Activated CD8-positive, alpha-beta memory T cell treated with anti-CD3 and anti-CD28 coated beads for 4 hours (primary cell): ENCODE data around the gene UBC.
"Not testable (repeated sequence)": the region's sequence is repeated elsewhere in the genome, so short reads cannot be mapped to it uniquely, and the experiment has no call there.

Experiments used
- DNase-seq, 2 donors: peaks; one replicate each; pipeline ENCODE4 v3.0.0-alpha.2; 2020; ENCODE audit warnings: low read depth in 2 of 2

The UBC gene

DNA sequence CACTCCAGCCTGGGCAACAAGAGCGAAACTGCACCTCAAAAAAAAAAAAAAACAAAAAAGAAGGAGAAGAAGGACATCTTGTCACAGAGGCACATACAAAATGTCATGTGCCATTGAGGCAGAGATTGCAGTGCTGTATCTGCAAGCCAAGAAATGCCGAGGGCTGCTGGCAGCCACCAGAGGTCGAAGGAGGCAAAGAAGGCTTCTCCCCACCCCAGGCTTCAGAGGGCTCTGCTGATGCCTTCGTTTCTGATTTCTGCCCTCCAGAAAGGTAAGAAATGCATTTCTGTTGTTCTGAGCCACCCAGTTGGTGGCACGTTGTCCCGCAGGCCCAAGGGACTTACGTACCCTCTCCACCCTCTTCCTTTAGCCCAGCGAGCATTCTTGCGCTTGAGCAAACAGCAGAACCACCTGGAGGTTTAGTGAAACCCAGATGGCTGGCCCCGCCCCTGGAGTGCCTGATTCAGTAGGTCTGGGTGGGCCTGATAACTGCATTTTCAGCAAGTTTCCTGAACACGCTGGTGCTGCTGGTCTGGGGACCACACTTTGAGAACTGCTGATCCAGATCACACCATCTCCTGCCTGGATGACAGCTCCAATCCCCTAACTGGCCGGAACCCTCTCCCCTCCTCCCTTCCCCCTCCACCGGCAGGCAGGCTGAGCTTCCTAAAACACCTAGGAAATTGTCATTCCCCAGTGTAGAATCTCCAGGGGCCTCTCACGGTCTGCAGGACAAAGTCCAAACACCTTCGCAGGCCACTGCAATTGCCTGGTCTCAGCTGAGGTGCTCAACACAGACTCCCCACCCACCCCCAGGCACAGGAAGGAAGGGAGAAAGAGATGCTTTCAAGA, 29.6 kb downstream of the UBC start:
- DNase-seq: no peak

DNA sequence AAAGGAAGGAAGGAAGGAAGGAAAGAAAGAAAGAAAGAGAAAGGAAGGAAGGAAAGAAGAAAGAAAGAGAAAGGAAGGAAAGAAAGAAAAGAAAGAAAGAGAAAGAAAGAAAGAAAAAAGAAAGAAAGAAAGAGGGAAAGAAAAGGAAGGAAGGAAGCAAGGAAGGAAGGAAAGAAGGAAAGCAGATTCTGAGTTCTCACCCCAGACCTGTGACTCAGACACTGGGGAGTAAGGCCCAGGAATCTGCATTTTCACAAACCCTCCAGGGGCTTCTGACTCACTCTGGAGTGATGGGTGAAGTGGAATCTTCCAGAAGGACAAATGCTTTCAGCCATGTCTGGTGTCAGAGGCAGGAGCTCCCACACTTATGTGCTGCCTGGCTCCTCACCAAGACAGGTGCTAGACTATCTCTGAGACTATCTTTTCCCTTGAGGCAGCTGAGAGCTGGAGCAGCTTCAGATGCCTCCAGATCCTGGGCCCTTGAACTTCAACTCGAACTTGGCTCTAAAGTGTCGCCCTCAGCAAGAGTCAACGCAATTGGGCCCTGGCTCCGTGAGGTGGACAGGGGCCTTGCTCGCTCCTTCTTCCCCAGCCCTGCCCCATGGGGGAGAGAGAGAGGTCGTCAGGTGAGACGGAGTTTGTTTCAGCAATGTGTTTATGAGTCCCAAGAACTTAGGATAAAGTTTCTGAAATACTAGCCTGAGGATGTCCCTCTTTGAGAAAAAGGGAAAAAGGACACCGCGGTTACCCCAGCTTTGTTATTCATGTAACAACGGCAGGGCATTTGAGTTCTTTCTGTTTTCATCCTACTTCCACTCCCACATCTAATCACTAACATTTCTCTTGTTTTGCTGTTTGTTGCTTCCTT, 31.0 kb downstream of the UBC start:
- DNase-seq: no peak

DNA sequence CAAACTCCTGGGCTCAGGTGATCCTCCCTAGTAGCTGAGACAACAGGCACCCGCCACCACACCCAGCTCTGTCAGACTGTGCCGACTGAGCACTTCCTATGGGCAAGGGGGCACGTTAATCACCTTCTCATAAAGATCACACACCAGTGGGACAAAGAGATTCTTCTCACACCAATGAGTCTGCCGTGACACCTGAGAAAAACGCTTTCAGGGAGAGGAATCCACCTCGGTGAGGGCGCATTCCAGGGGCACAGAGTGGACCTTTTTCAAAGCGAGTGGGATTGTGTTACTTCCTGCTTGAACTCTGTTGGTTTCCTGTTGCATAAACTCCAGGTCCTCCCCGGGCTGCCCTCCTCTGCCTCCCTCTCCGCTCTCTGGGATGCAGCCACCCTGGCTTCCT, 33.3 kb downstream of the UBC start:
- no peak for DNase-seq

DNA sequence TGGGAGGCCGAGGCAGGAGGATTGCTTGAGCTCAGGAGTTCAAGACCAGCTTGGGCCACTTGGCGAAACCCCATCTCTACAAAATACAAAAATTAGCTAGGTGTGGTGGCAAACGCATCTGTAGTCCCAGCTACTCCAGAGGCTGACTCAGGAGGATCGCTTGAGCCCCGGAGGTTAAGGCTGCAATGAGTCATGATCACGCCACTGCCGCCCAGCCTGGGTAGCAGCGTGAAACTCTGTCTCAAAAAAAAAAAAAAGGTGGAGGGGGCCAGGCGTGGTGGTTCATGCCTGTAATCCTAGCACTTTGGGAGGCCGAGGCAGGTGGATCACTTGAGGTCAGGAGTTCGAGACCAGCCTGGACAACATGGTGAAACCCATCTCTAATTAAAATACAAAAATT, 34.1 kb downstream of the UBC start:
- not testable (repeated sequence) for DNase-seq

DNA sequence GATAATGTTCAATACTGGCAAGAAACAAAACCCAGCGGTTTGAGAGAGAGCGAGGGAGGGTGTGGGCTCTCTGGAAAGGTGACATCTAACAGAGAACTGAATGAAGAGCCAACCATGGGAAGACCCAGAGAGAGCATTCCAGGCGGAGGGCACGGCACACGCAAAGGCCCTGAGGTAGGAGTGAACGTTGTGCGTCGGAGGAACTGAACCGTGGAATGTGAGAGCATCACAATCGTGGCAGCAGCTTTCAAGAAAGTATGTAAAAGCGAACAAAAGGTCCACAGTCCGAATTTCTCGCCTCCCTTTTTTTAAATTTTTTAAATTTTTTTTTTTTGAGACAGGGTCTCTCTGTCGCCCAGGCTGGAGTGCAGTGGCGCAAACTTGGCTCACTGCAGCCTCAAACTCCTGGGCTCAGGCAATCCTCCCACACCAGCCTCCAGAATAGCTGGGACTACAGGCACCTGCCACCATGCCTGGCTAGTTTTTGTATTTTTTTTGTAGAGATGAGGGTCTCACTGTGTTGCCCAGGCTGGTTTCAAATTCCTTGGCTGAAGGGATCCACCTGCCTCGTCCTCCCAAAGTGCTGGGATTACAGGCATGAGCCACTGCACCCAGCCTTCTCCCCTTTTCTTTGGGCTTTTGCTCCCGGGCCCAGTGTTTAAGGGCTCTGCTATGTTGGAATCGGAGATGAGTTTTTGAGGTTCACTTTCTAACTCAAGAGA, 35.5 kb downstream of the UBC start:
- no peak for DNase-seq

DNA sequence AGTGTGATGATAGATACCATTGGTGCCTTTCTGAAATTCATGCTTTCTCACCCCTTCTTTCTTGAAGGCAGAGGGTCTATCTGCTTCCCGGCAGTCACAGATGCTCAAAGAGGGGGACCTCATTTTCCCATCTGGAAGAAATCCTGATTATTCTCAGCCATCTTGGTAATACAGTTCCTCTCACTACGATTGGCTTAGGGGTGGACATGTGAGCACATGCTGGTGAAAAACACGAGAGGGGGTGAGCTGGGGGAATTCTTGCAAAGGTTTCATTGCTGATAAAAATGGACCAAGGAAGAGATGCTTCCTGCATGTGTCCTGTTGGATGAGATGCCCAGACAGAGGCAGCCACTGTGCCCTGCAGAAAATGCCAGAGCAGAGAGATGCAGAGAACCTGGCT, 37.0 kb downstream of the UBC start:
- no peak for DNase-seq

DNA sequence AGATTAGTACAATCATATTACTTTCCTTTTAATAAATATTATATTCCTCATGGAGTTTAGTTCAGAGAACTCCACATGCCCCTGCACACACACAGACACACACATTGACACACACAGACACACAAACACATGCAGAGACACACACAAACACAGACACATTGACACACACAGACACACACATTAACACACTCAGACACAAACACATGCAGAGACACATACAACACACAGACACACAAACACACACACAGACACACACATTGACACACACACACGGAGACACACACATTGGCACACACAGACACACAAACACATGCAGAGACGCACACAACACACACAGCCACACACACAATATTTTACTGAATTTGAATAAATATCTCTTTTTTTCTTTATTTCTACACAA, 38.3 kb downstream of the UBC start:
- no peak for DNase-seq

DNA sequence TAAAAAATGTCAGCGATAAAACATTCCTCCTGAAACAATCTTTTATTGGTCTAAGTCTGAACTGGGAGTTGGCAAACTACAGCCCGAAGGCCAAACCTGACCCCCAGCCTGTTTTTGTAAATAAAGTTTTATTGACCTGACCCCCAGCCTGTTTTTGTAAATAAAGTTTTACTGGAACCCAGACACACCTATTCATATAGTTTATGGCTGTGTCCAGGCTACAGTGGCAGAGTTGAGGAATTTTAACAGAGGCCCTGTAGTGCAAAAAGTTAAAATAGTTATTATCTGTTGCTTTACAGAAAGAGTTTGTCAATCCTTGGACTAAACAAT, 38.7 kb downstream of the UBC start:
- no peak for DNase-seq

DNA sequence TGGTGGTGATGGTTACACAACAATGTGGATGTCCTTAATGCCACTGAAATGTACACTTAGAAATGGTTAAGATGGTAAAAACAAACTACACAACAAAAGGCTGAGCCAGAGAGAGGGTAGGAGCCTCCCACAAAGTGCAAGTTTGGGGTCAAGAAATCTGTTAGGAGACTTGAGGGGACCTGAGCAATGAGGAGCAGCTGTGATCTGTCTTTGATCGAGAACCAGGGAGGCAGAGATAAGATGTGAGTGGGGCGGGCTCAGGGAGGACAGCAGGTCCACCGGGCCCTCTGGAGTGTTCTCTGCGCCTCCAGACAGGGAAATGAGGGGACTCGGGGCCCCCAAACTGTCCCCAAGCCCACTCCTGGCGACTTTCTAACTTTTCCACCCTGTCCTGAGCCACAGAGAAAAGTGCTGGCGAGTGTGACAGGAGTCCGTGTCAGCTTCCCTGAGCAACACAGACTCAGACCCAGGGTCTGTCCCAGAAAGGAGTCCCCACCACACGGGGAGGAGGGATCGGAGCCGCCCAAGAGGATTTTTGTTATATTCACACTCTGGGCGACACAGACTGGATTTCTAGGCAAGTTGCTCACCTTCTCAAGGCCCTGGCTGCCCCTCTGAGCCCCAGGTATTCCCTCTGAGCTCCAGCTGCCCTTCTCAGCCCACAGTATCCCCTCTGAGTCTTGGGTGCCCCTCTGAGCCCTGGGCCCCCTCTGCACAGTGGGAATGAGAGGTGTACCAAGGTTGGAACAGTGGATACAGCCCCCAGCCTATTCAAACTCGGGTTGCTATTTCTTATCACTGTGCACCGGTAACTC, 39.3 kb downstream of the UBC start:
- no peak for DNase-seq

DNA sequence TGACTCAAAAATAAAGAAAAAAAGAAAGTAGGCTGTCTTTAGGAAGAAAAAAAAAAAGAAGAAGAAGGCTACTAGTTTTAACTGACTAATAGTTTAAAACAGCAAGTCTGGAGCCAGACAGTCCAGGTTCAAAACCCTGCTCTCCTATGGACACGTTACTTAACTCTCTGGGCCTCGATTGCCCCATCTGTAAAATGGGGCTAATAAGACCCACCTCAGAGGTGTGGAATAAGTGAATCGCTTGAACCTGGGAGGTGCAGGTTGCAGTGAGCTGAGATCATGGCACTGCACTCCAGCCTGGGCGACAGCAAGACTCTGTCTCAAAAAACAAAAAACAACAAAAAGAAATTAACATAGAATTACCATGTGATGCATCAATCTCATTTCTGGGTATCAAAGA, 40.3 kb downstream of the UBC start:
- DNase-seq: no peak

DNA sequence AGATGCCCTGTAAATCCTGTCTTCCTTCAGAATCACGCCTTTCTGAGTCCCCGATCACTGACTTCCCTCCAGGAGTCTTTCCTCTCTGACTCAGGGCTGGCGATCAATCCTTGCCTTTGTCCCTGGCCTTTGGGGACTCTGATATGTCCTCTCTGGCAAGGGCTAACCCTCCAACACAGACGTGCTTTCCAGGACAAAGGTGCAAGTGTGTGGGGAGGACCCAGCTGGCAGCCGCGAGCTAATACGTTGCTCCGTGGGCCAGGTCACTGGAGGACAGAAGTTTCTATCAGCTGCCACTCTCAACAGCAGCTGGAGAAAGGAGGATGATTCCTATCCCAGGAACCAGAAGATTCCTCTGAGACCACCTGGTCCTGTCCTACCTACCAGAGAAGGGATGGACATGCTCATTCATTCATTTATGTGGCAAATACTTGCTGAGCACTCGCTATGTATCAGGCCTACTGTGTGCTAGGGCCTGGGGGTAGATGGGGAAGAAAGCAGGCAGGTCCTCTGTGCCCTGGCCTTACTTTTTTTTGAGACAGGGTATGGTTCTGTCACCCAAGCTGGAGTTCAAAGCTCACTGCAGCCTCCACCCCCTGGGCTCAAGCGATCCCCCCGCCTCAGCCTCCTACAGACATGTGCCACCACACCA, 42.3 kb downstream of the UBC start:
- no peak for DNase-seq

DNA sequence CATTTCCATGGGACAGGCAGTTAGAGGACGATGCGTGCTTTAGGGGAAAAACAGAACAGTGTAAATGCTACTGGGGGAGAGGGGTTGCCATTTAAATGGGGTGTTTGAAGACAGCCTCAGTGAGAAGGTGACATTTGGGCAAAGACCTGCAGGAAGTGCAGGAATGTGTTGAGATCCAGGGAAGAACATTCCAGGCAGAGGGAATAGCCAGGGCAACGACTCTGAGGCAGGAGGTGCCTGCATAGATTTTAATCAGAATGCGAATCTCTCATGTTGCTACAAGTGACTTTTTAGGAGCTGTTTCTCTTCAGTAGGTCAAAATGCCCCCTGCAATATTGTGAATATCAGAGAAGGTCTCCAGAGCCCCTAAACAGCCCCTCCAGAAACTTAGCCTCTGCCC, 43.2 kb downstream of the UBC start:
- no peak for DNase-seq

DNA sequence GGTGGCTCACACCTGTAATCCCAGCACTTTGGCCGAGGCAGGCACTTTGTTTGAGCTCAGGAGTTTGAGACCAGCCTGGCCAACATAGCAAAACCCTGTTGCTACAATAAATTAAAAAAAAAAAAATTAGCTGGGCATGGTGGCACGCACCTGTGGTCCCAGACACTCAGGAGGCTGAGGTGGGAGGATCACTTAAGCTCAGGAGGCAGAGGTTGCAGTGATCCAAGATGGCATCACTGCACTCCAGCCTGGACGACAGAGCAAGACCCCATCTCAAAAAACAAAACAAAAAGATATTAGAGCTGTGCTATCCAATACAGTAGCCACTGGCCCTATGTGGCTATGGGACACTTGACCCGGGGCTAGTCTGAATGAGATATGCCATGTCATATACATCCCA, 43.9 kb downstream of the UBC start:
- no peak for DNase-seq

DNA sequence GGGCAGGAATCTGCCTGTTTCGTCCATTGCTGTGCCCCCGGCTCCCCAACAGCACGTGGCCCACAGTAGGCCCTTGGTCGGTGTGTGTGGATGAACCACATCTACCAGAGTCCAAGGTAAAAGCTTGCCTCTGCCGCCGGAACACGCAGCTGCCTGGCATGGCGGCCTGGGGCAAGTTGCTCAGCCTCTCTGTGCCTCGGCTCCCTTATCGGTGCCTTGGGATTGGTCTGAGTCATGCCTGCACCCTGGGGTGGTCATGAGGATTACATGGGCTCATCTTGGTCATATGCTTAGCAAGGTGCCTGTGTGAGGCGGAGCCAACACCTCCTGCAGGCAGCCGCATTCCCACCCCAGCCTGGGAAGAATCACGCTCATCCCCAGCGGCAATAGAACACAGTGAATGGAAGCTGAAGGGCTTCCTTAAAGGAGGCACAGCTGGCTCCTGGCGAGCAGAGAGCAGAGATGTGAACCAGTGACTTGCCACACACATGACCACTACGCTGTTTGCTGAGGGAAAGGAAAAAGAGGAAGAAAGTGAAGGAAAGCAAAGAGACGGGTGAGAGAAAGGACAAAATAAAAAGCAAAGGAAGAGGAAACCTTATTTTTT, 45.3 kb downstream of the UBC start:
- DNase-seq: no peak

DNA sequence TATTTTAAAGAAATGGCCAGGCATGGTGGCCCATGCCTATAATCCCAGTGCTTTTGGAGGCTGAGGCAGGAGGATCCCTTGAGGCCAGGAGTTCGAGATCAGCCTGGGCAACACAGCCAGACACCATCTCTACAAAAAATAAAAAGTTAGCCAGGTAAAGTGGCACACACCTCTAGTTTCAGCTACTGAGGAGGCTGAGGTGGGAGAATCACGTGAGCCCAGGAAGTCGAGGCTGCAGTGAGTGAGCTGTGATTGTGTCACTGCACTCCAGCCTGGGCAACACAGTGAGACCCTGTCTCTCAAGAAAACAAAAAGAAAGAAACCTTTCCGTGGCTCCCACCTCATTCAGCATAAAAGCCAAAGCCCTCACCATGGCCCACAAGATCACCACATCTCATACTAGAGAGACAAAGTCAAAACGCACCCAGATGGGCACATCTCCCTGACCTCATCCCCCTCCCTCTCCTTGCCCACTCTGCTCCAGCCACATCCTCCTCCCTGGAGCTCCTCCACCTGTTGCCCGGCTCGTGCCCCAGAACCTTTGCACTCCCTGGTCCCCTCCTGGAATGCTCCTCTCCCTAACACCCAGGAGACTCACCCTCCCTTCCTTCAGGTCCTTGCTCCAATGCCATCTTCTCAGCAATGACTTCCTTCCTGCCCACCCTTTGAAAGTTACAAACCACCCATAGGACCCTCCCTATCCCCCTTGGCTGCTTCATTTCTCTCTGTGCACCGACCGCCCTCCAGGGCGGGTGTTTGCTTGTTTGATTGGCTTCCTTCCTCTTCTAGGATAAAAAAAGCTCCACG, 46.0 kb downstream of the UBC start:
- DNase-seq: no peak

DNA sequence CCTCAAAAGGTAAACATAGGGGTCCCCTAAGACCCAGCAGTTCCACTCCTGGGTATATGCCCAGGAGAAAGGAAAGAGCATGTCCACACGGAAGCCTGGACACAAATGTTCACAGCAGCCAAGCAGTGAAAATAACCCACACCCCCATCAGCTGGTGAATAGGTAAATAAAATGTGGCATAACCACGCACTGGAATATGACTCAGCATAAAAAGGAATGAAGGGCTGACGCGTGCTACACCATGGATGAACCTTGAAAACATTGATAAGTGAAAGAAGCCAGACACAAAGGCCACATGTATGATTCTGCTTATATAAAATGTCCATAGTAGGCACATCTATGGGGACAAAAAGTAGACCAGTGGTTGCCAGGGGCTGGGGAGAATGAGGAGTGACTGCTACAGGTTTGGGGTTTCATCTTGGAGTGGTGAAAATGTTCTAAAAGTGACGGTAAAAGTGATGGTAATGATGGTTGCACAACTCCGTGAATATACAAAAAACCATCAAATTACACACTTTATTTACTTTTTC, 47.0 kb downstream of the UBC start:
- DNase-seq: no peak

DNA sequence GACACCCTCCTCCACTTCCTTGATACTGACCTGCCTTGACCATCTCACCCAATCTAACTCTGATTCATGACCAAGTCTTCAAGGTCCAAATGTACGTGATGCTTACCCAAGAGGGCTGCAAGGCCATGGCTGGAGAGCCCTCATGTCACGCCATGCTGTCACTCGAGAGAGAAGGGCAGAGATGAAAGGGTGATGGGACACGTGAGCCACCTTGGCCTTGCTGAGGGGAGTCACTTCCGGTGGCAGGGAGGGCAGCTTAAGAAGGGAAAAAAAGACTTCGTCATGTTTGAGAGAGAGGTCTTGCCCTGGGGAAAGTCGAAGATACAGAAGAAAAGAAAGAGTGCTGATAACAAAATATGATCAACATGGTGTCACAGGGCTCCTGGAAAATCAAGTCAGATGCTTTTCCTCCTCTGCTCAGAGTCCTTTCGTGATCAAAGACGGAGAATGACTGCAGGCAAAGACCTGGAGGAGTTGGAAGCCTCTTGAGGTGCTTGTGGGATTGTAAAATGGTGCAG, 47.5 kb downstream of the UBC start:
- no peak for DNase-seq

DNA sequence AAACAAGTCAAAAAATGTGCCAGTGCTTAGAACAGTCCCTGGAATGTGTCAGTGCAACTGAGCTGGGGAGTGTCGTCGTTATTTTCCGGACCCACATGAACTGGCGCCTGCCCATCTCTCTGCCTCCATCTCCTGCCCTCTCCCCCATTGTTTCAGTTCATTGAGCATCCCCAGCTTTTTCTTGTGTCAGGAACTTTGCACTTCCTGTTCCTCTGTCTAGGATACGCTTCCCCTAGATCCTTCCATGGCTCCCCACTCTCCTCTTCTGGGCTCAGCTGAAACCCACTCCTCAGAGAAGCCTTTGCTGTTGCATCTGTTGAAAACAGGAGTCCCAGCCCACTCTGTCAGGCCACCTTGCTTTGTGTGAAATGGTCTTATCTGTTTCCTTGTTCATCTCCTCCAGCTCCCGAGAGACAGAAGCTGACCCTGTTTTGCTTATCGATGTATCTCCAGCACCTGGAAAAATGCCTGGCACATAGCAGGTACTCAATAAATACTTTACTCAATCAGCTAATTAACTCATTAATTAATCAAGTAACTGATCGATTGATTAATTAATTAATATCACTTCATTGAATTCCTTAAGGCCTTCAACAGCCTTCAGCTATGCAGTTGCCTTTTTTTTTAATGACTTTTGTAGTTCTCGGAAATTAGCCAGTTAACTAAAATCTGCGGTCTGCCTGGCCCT, 48.1 kb downstream of the UBC start:
- no peak for DNase-seq

DNA sequence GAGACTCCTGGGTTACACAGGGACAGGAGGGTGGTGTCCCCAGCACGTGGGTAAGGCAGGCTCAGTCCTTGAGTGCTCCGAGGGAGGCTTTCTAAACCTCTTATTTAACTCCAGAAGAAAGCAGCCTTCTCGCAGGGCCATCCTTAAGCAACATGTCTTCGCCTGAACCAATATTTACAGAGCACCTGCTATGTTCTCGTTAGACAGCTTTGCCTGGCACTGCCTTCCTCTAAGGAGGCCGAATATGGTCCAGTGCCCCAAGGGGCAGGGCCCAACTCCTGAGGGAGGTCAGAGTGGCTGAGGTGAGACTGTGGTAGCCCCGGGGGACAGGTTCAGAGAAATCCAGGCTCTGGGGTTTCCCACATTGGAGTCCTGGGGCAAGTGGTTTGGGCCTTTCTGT, 48.7 kb downstream of the UBC start:
- no peak for DNase-seq
